ENCODE results near the gene SSNA1.
A peak's percentile ranks its signal among the peaks of the same experiment; 100 is the strongest.

Gene SSNA1

GRCh38 chr9:137189297-137190295 lies 1.1 kb downstream of the SSNA1 start:
- Histone ChIP-seq H3K27ac (peak overlapping the region; percentile 87), H2AFZ (peak overlapping the region; percentile 90), H3K27me3 (ENCODE audit: control insufficient read depth, insufficient read depth, low read length) (no peaks in the 10 kb centered on the region), H3K4me1 (peaks cover 8% of the 10 kb centered on the region), H3K4me2 (ENCODE audit: low read length) (peak overlapping the region; percentile 91), H3K79me2 (peaks cover 4% of the 10 kb centered on the region), H3K4me3 (ENCODE audit: low read depth, low read length) (peak overlapping the region; percentile 97), H3K36me3 (ENCODE audit: control insufficient read depth, insufficient read depth, low read length) (no peaks in the 10 kb centered on the region), H3K9ac (no peak overlapping the region), H3K9me3 (ENCODE audit: control insufficient read depth, low read length) (no peaks in the 10 kb centered on the region)
- no peak for TF ChIP-seq CTCF (IDR thresholded peaks at IDR 0.05)

GRCh38 chr9:137190315-137190856 lies 1.9 kb downstream of the SSNA1 start:
- H3K27ac ChIP-seq = no peak overlapping the region
- no peak overlapping the region for H3K9ac ChIP-seq
- peaks cover 8% of the 10 kb centered on the region for H3K4me1 ChIP-seq
- H2AFZ ChIP-seq = no peak overlapping the region
- H3K9me3 ChIP-seq (ENCODE audit: control insufficient read depth, low read length) = no peaks in the 10 kb centered on the region
- no peaks in the 10 kb centered on the region for H3K36me3 ChIP-seq (ENCODE audit: control insufficient read depth, insufficient read depth, low read length)
- no peak overlapping the region for H3K4me3 ChIP-seq (ENCODE audit: low read depth, low read length)
- H3K27me3 ChIP-seq (ENCODE audit: control insufficient read depth, insufficient read depth, low read length) = no peaks in the 10 kb centered on the region
- H3K4me2 ChIP-seq (ENCODE audit: low read length) = no peak overlapping the region
- peaks cover 4% of the 10 kb centered on the region for H3K79me2 ChIP-seq
- TF ChIP-seq CTCF (IDR thresholded peaks at IDR 0.05) = no peak

GRCh38 chr9:137191245-137191644 lies 2.8 kb downstream of the SSNA1 start:
- no peak overlapping the region for H3K4me3 ChIP-seq (ENCODE audit: low read depth, low read length)
- no peak for TF ChIP-seq CTCF (IDR thresholded peaks at IDR 0.05)
- H3K9ac ChIP-seq = no peak overlapping the region
- no peak overlapping the region for H3K27ac ChIP-seq
- no peak overlapping the region for H3K4me2 ChIP-seq (ENCODE audit: low read length)
- H3K9me3 ChIP-seq (ENCODE audit: control insufficient read depth, low read length) = no peaks in the 10 kb centered on the region
- peaks cover 6% of the 10 kb centered on the region for H3K79me2 ChIP-seq
- H3K36me3 ChIP-seq (ENCODE audit: control insufficient read depth, insufficient read depth, low read length) = no peaks in the 10 kb centered on the region
- H3K4me1 ChIP-seq = peaks cover 8% of the 10 kb centered on the region
- no peaks in the 10 kb centered on the region for H3K27me3 ChIP-seq (ENCODE audit: control insufficient read depth, insufficient read depth, low read length)
- no peak overlapping the region for H2AFZ ChIP-seq

- H3K27ac ChIP-seq = no peak overlapping the region
- H3K79me2 ChIP-seq = peaks cover 9% of the 10 kb centered on the region
- H3K9ac ChIP-seq = no peak overlapping the region
- no peak overlapping the region for H2AFZ ChIP-seq
- no peaks in the 10 kb centered on the region for H3K9me3 ChIP-seq (ENCODE audit: control insufficient read depth, low read length)
- H3K36me3 ChIP-seq (ENCODE audit: control insufficient read depth, insufficient read depth, low read length) = no peaks in the 10 kb centered on the region
- no peak overlapping the region for H3K4me2 ChIP-seq (ENCODE audit: low read length)
- H3K4me1 ChIP-seq = peaks cover 8% of the 10 kb centered on the region
- no peak overlapping the region for H3K4me3 ChIP-seq (ENCODE audit: low read depth, low read length)
- no peaks in the 10 kb centered on the region for H3K27me3 ChIP-seq (ENCODE audit: control insufficient read depth, insufficient read depth, low read length)
- TF ChIP-seq CTCF (IDR thresholded peaks at IDR 0.05) = no peak
Observed at GRCh38 chr9:137191691-137192447, 3.4 kb downstream of the SSNA1 start.
